Endothelial cell of umbilical vein (primary cell): ENCODE results near the gene TRIM3. TPM values are rescaled to one million over a fixed set of nuclear protein-coding genes. Genes with fewer than 3 reads are reported as not detected.
A peak's percentile ranks its signal among the peaks of the same experiment; 100 is the strongest.

Source experiments
- BruUV-seq: library from RNA; stranded (reverse); fragments of 400-500 nt; replicated peaks from 2 replicates; lab custom pipeline; 2021; lab: Mats Ljungman, UMichigan
- CTCF ChIA-PET: fragments of 300-600, 350-600 bp; sonication (Branson Sonifier 250); formaldehyde crosslinking; loops from one replicate; lab custom pipeline; 2021; ENCODE audit warnings: antibody characterized with exemption, inconsistent platforms; lab: Charles Lee
- POLR2A ChIA-PET: fragments of 300-600, 350-600 bp; sonication (Branson Sonifier 250); formaldehyde crosslinking; loops from one replicate; lab custom pipeline; 2021; ENCODE audit warnings: antibody characterized with exemption, inconsistent platforms; lab: Charles Lee
- DNase-seq: peaks from one replicate; pipeline ENCODE4 v3.0.0-alpha.2; 2011; ENCODE audit warnings: low read depth, low spot score
- FAIRE-seq: peaks from 2 replicates; lab custom pipeline; 2011; peaks lifted over from hg19 to GRCh38; lab: Jason Lieb, UNC
- H2AFZ ChIP-seq: 2 replicates; pipeline ENCODE4 v1.6.0; 2012; ENCODE audit warnings: low read depth, low read length, control low read depth, inconsistent platforms
- H3K27ac ChIP-seq: 2 replicates; pipeline ENCODE4 v1.5.1; 2011; ENCODE audit warnings: low read depth, mild to moderate bottlenecking, control low read depth, low read length, moderate library complexity; ENCODE audit not compliant: insufficient read depth
- H3K27me3 ChIP-seq, 2 experiments: 2 replicates each; pipeline versions ENCODE4 v1.6.0 to v1.6.1; 2011; ENCODE audit warnings: low read length in 2 of 2, mixed read lengths in 1 of 2; ENCODE audit not compliant: control insufficient read depth in 2 of 2, insufficient read depth in 2 of 2
- H3K36me3 ChIP-seq, 2 experiments: 2 replicates in 1 of 2; 3 replicates in 1 of 2; pipeline ENCODE4 v1.5.1; 2011; ENCODE audit warnings: low read length in 2 of 2, mild to moderate bottlenecking in 1 of 2, moderate library complexity in 1 of 2; ENCODE audit not compliant: control insufficient read depth in 2 of 2, insufficient read depth in 2 of 2; ENCODE audit errors: extremely low read depth in 1 of 2
- H3K4me1 ChIP-seq: 3 replicates; pipeline ENCODE4 v1.5.1; 2011; ENCODE audit warnings: mild to moderate bottlenecking, low read length; ENCODE audit not compliant: control insufficient read depth, insufficient read depth; ENCODE audit errors: extremely low read depth
- H3K4me2 ChIP-seq: 2 replicates; pipeline ENCODE4 v1.6.1; 2011; ENCODE audit warnings: low read length, control low read depth, mixed read lengths; ENCODE audit not compliant: insufficient read depth
- H3K4me3 ChIP-seq, 3 experiments: fragments of 200-600 bp in 1 of 3; sonication (generic), shearing (Covaris generic) in 1 of 3; replicated peaks in 1 of 3; 2 replicates each; pipeline ENCODE4 v1.5.1; 2011 to 2016; ENCODE audit warnings: control low read depth in 3 of 3, low read length in 3 of 3, mild to moderate bottlenecking in 2 of 3, inconsistent platforms in 1 of 3, low read depth in 1 of 3, moderate library complexity in 1 of 3; ENCODE audit not compliant: insufficient read depth in 1 of 3
- H3K79me2 ChIP-seq: 2 replicates; pipeline ENCODE4 v1.6.0; 2012; ENCODE audit warnings: low read length, inconsistent platforms; ENCODE audit not compliant: control insufficient read depth, insufficient read depth
- H3K9ac ChIP-seq: replicated peaks from 2 replicates; pipeline ENCODE3; 2011; ENCODE audit warnings: low read length, control low read depth; ENCODE audit not compliant: insufficient read depth; ENCODE audit errors: extremely low read depth
- H3K9me1 ChIP-seq: replicated peaks from 3 replicates; pipeline ENCODE4 v1.6.0; 2011; ENCODE audit warnings: mild to moderate bottlenecking, low read length; ENCODE audit not compliant: control insufficient read depth, insufficient read depth; ENCODE audit errors: extremely low read depth
- H3K9me3 ChIP-seq: replicated peaks from 2 replicates; pipeline ENCODE4 v1.5.1; 2012; ENCODE audit warnings: low read length, inconsistent platforms; ENCODE audit not compliant: control insufficient read depth, insufficient read depth
- H4K20me1 ChIP-seq: replicated peaks from 2 replicates; pipeline ENCODE3; 2011; ENCODE audit warnings: mild to moderate bottlenecking, low read length; ENCODE audit not compliant: control insufficient read depth, insufficient read depth; ENCODE audit errors: extremely low read depth
- CTCF ChIP-seq, 2 donors: IDR thresholded peaks; 1 replicate in 1 of 2; 2 replicates in 1 of 2; pipeline ENCODE4 v1.5.1; 2011; ENCODE audit warnings: low read length in 2 of 2, mild to moderate bottlenecking in 2 of 2, moderate library complexity in 2 of 2, control low read depth in 1 of 2, inconsistent platforms in 1 of 2, low read depth in 1 of 2; ENCODE audit not compliant: insufficient read depth in 1 of 2; ENCODE audit errors: extremely low read depth in 1 of 2
- FOS ChIP-seq: IDR thresholded peaks from 2 replicates; pipeline ENCODE4 v1.6.1; 2011; ENCODE audit warnings: mild to moderate bottlenecking, low read length, moderate library complexity, borderline replicate concordance; ENCODE audit not compliant: insufficient read depth
- GATA2 ChIP-seq: IDR thresholded peaks from 2 replicates; pipeline ENCODE4 v1.7.0; 2011; ENCODE audit warnings: low read depth, mild to moderate bottlenecking, moderate library complexity, mixed read lengths, low read length; ENCODE audit not compliant: insufficient read length, insufficient read depth
- JUN ChIP-seq: IDR thresholded peaks from 2 replicates; pipeline ENCODE4 v1.6.1; 2011; ENCODE audit warnings: borderline replicate concordance, low read depth; ENCODE audit not compliant: insufficient read length, insufficient read depth
- dilution Hi-C: fragments of 300-500 bp; cut with MboI; formaldehyde crosslinking; loops from one replicate; pipeline ENCODE4 v1.15.0; 2019; ENCODE audit warnings: low sequenced_read_pairs; ENCODE audit not compliant: extremely low pct_ligation_motif_present
- intact Hi-C: fragments of 100-400 bp; cut with micrococcal nuclease; formaldehyde crosslinking; loops from one replicate; pipeline ENCODE4 v1.10.0; 2022
- polyA plus RNA-seq, 4 experiments: library from polyadenylated mRNA; depleted of rRNA in 3 of 4; stranded (reverse) in 3 of 4; unstranded in 1 of 4; fragments of >200 nt; gene quantifications; 2 replicates each; pipeline versions ENCODE4 v1.2.1 to v1.2.3, GENCODE V29; 2011 to 2012; ENCODE audit warnings: missing spikeins in 1 of 4
- total RNA-seq: library from RNA; stranded (reverse); gene quantifications from 2 replicates; pipeline ENCODE4 v1.2.3, GENCODE V29; 2021
- TF ChIP-seq, protein P1 (sequence below): IDR thresholded peaks from 2 replicates; pipeline ENCODE4 v1.6.1; 2011; ENCODE audit not compliant: insufficient read depth, insufficient read length

The TRIM3 gene
- total and polyA plus RNA-seq, 2 donors (not counting 3 experiments of a cell fraction or from before 2014, with no cell fraction given), result 21.8 to 29.2 TPM

DNA sequence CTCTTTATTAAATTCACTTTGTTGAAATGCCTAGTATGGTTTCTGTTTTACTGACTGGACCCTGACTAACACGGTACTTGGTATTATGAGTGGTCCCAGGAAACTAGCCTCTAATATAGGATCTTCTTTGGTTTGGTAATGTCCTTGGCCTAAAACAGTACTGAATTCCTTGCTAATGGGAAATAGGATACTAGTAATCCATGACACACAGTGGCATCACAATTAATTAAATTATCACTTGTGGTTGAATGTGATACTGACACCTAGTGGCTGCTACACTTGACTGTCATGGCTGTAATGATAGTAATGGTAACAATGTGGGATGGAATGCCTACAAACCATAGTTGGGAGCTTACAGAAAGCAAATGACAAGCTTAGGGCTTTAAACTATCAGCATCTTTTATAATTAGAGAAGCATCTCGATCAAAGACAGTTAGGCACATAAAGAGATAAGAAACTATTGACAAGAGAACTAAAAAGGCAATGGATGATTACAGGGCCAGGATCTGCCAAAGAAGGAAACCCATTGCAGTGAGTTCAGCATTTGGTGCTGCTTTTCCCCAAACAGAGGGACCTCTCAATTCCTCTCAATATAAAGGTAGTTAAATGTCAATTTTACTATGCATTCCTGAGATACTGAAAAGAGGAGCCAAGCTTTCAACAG, 32.0 kb upstream of the TRIM3 start:
- intact Hi-C loops (loop anchor here (1.0 kb wide), 2 partner anchors 66 to 126 kb away; no protein-coding TSS in a partner anchor), dilution Hi-C loops (no loop called here)
- TF ChIP-seq GATA2 (no peak), JUN (peak; percentile 28), CTCF (IDR thresholded peaks at IDR 0.05; ENCODE audit: extremely low read depth in 1 of 2, insufficient read depth in 1 of 2, low read depth in 1 of 2, low read length in 2 of 2) (peak; percentile 58 to 66), FOS (peak; percentile 79)
- TF ChIP-seq, protein P1, sequence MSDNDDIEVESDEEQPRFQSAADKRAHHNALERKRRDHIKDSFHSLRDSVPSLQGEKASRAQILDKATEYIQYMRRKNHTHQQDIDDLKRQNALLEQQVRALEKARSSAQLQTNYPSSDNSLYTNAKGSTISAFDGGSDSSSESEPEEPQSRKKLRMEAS, result no peak
- Histone ChIP-seq H3K9me1 (no peaks in the 10 kb centered on the region), H3K27ac (no peak overlapping the region), H3K4me1 (no peaks in the 10 kb centered on the region), H3K36me3 (no peaks in the 10 kb centered on the region), H2AFZ (no peak overlapping the region), H4K20me1 (no peaks in the 10 kb centered on the region), H3K4me2 (no peak overlapping the region), H3K79me2 (no peaks in the 10 kb centered on the region), H3K4me3 (no peak overlapping the region), H3K9me3 (no peaks in the 10 kb centered on the region), H3K27me3 (no peaks in the 10 kb centered on the region), H3K9ac (no peak overlapping the region)
- ChIA-PET CTCF (interaction anchor here (0.6 to 5.9 kb wide), 26 partner anchors 9 to 151 kb away, joined by 3 to 180 read pairs (median 5); partner anchors contain the start of genes APBB1, ARFIP2, DNHD1 and HPX), POLR2A (no interaction called here)
- BruUV-seq, result no TSS peak
- DNase-seq, result peak; percentile 67
- FAIRE-seq, result peak; percentile 72
